Activated T-cell treated with anti-CD3 and anti-CD28 coated beads for 4 hours (primary cell): ENCODE results near the gene RUNX3.

Experiments
- DNase-seq: peaks from one replicate; pipeline ENCODE4 v3.0.0-alpha.2; 2020

The RUNX3 gene

GRCh38 chr1:24859063-24860010 lies 70.7 kb downstream of the RUNX3 start:
- no peak for DNase-seq

GRCh38 chr1:24858277-24858676 lies 71.8 kb downstream of the RUNX3 start:
- no peak for DNase-seq

- no peak for DNase-seq
Observed at GRCh38 chr1:24857507-24858133, 72.5 kb downstream of the RUNX3 start.

GRCh38 chr1:24856787-24857506 lies 73.1 kb downstream of the RUNX3 start:
- no peak for DNase-seq

GRCh38 chr1:24855474-24855873 lies 74.6 kb downstream of the RUNX3 start:
- no peak for DNase-seq

GRCh38 chr1:24853649-24854048 lies 76.4 kb downstream of the RUNX3 start:
- DNase-seq, result no peak

- DNase-seq, result no peak
Observed at GRCh38 chr1:24850328-24850920, 79.7 kb downstream of the RUNX3 start.

GRCh38 chr1:24849672-24850295 lies 80.3 kb downstream of the RUNX3 start:
- no peak for DNase-seq
